Stimulated activated naive B cell treated with anti-CD40 and anti-IgM and Interleukin-4, amounts not matched to agents 10 μg/mL and 1 μg/mL and 100 μg/mL, for 72 hours (primary cell): Measurements from ENCODE around the gene GSG1L.
A peak's percentile ranks its signal among the peaks of the same experiment; 100 is the strongest.
"Not testable (repeated sequence)": the region's sequence is repeated elsewhere in the genome, so short reads cannot be mapped to it uniquely, and the experiment has no call there.

Experiments used
- ATAC-seq, 2 donors: fragments of 150-1000 bp; cut with Tn5 transposase; replicated peaks; 2 replicates each; pipeline ENCODE4 v1.10.0; 2021; ENCODE audit warnings: moderate library complexity in 1 of 2
- DNase-seq: peaks from one replicate; pipeline ENCODE4 v3.0.0; 2021
- H3K27ac Mint-ChIP-seq: one replicate; pipeline ENCODE4 v1.8.0; 2022; ENCODE audit warnings: mild to moderate bottlenecking, mixed read lengths
- H3K27me3 Mint-ChIP-seq, 2 donors: one replicate each; pipeline ENCODE4 v1.8.0; 2022; ENCODE audit warnings: mixed read lengths in 2 of 2
- H3K36me3 Mint-ChIP-seq, 2 donors: one replicate each; pipeline ENCODE4 v1.8.0; 2022; ENCODE audit warnings: mixed read lengths in 2 of 2, mild to moderate bottlenecking in 1 of 2
- H3K4me1 Mint-ChIP-seq, 2 donors: one replicate each; pipeline ENCODE4 v1.8.0; 2022; ENCODE audit warnings: mixed read lengths in 2 of 2, mild to moderate bottlenecking in 1 of 2
- H3K4me3 Mint-ChIP-seq, 2 donors: one replicate each; pipeline ENCODE4 v1.8.0; 2022; ENCODE audit warnings: mild to moderate bottlenecking in 2 of 2, mixed read lengths in 2 of 2, moderate library complexity in 1 of 2
- H3K9me3 Mint-ChIP-seq, 2 donors: one replicate each; pipeline ENCODE4 v1.8.0; 2022; ENCODE audit warnings: mixed read lengths in 2 of 2, mild to moderate bottlenecking in 1 of 2

Gene GSG1L

GRCh38 chr16:27901956-27902355 is 161.6 kb downstream of the GSG1L start:
- Mint-ChIP-seq H3K27ac (no peak overlapping the region), H3K9me3 (peaks cover 0 to 10% of the 10 kb centered on the region in 2 donors)

GRCh38 chr16:27899736-27900135 is 163.8 kb downstream of the GSG1L start:
- Mint-ChIP-seq H3K4me3 (no peak overlapping the region), H3K36me3 (no peaks in the 10 kb centered on the region), H3K4me1 (no peaks in the 10 kb centered on the region), H3K27me3 (peaks cover 6 to 21% of the 10 kb centered on the region in 2 donors), H3K9me3 (peaks cover 0 to 7% of the 10 kb centered on the region in 2 donors), H3K27ac (no peak overlapping the region)
- ATAC-seq (no peak), DNase-seq (no peak)

More at GRCh38 chr16:27901956-27902355, 161.6 kb downstream of the GSG1L start:
- peaks cover 12 to 27% of the 10 kb centered on the region in 2 donors for H3K27me3 Mint-ChIP-seq
- H3K36me3 Mint-ChIP-seq, result no peaks in the 10 kb centered on the region
- DNase-seq (no peak), ATAC-seq (no peak)
- H3K4me1 Mint-ChIP-seq, result no peaks in the 10 kb centered on the region
- no peak overlapping the region for H3K4me3 Mint-ChIP-seq

- H3K27me3 Mint-ChIP-seq, result peaks cover 15 to 32% of the 10 kb centered on the region in 2 donors
- no peak overlapping the region for H3K27ac Mint-ChIP-seq
- H3K4me1 Mint-ChIP-seq, result no peaks in the 10 kb centered on the region
- H3K36me3 Mint-ChIP-seq, result no peaks in the 10 kb centered on the region
- H3K9me3 Mint-ChIP-seq, result peaks cover 0 to 4% of the 10 kb centered on the region in 2 donors
- DNase-seq (no peak), ATAC-seq (no peak)
- no peak overlapping the region for H3K4me3 Mint-ChIP-seq
Measured at GRCh38 chr16:27894386-27894785, 169.1 kb downstream of the GSG1L start.

GRCh38 chr16:27892879-27893278 is 170.6 kb downstream of the GSG1L start:
- Mint-ChIP-seq H3K27ac (no peak overlapping the region), H3K36me3 (no peaks in the 10 kb centered on the region), H3K9me3 (peaks cover 0 to 4% of the 10 kb centered on the region in 2 donors), H3K4me3 (no peak overlapping the region), H3K27me3 (peaks cover 7 to 26% of the 10 kb centered on the region in 2 donors), H3K4me1 (no peaks in the 10 kb centered on the region)
- ATAC-seq (no peak), DNase-seq (no peak)

- Mint-ChIP-seq H3K4me3 (no peak overlapping the region), H3K4me1 (no peaks in the 10 kb centered on the region), H3K27ac (no peak overlapping the region), H3K9me3 (no peaks in the 10 kb centered on the region), H3K27me3 (peaks cover 11 to 36% of the 10 kb centered on the region in 2 donors), H3K36me3 (no peaks in the 10 kb centered on the region)
- DNase-seq (no peak), ATAC-seq (no peak)
Measured at GRCh38 chr16:27890866-27891265, 172.6 kb downstream of the GSG1L start.

GRCh38 chr16:27890006-27890405 is 173.5 kb downstream of the GSG1L start:
- no peak overlapping the region for H3K4me3 Mint-ChIP-seq
- no peaks in the 10 kb centered on the region for H3K4me1 Mint-ChIP-seq
- no peaks in the 10 kb centered on the region for H3K36me3 Mint-ChIP-seq
- H3K27me3 Mint-ChIP-seq, result peaks cover 14 to 36% of the 10 kb centered on the region in 2 donors
- ATAC-seq (no peak), DNase-seq (no peak)
- no peak overlapping the region for H3K27ac Mint-ChIP-seq
- H3K9me3 Mint-ChIP-seq, result no peaks in the 10 kb centered on the region

GRCh38 chr16:27883576-27883975 is 179.9 kb downstream of the GSG1L start:
- H3K36me3 Mint-ChIP-seq, result no peaks in the 10 kb centered on the region
- H3K9me3 Mint-ChIP-seq, result peaks cover 12 to 14% of the 10 kb centered on the region in 2 donors
- H3K27me3 Mint-ChIP-seq, result peaks cover 21 to 29% of the 10 kb centered on the region in 2 donors
- no peak overlapping the region for H3K4me3 Mint-ChIP-seq
- no peak overlapping the region for H3K27ac Mint-ChIP-seq
- H3K4me1 Mint-ChIP-seq, result no peaks in the 10 kb centered on the region
- no peak for DNase-seq
- no peak for ATAC-seq

GRCh38 chr16:27880287-27880686 is 183.2 kb downstream of the GSG1L start:
- Mint-ChIP-seq H3K9me3 (peaks cover 18 to 26% of the 10 kb centered on the region in 2 donors), H3K27ac (no peak overlapping the region), H3K36me3 (peaks cover 0 to 1% of the 10 kb centered on the region in 2 donors), H3K4me3 (no peak overlapping the region), H3K27me3 (peaks cover 10 to 23% of the 10 kb centered on the region in 2 donors), H3K4me1 (no peaks in the 10 kb centered on the region)
- DNase-seq (no peak), ATAC-seq (no peak)

GRCh38 chr16:27879601-27880247 is 183.8 kb downstream of the GSG1L start:
- H3K27ac Mint-ChIP-seq, result no peak overlapping the region
- DNase-seq (no peak), ATAC-seq (no peak)
- no peaks in the 10 kb centered on the region for H3K4me1 Mint-ChIP-seq
- H3K36me3 Mint-ChIP-seq, result peaks cover 0 to 4% of the 10 kb centered on the region in 2 donors
- H3K9me3 Mint-ChIP-seq, result peaks cover 21 to 32% of the 10 kb centered on the region in 2 donors
- H3K4me3 Mint-ChIP-seq, result no peak overlapping the region
- H3K27me3 Mint-ChIP-seq, result peaks cover 10 to 26% of the 10 kb centered on the region in 2 donors

GRCh38 chr16:27872627-27873026 is 190.9 kb downstream of the GSG1L start:
- not testable (repeated sequence) for H3K4me1 Mint-ChIP-seq, H3K27me3 Mint-ChIP-seq, ATAC-seq, DNase-seq, H3K4me3 Mint-ChIP-seq, H3K36me3 Mint-ChIP-seq, H3K27ac Mint-ChIP-seq
- peaks cover 8 to 19% of the 10 kb centered on the region in 2 donors for H3K9me3 Mint-ChIP-seq

- ATAC-seq (no peak), DNase-seq (no peak)
- Mint-ChIP-seq H3K36me3 (peaks cover 0 to 6% of the 10 kb centered on the region in 2 donors), H3K4me3 (no peak overlapping the region), H3K4me1 (no peaks in the 10 kb centered on the region), H3K27ac (no peak overlapping the region), H3K9me3 (peaks cover 10 to 17% of the 10 kb centered on the region in 2 donors), H3K27me3 (peaks cover 0 to 3% of the 10 kb centered on the region in 2 donors)
Measured at GRCh38 chr16:27870116-27870798, 193.3 kb downstream of the GSG1L start.

GRCh38 chr16:27869411-27869810 is 194.1 kb downstream of the GSG1L start:
- ATAC-seq, result no peak
- Mint-ChIP-seq H3K4me3 (no peak overlapping the region), H3K4me1 (no peaks in the 10 kb centered on the region), H3K27ac (no peak overlapping the region), H3K9me3 (peaks cover 10 to 11% of the 10 kb centered on the region in 2 donors), H3K27me3 (no peaks in the 10 kb centered on the region), H3K36me3 (peaks cover 0 to 4% of the 10 kb centered on the region in 2 donors)
- no peak for DNase-seq

GRCh38 chr16:27868180-27868579 is 195.3 kb downstream of the GSG1L start:
- H3K36me3 Mint-ChIP-seq, result peaks cover 3 to 4% of the 10 kb centered on the region in 2 donors
- H3K4me3 Mint-ChIP-seq, result no peak overlapping the region
- H3K9me3 Mint-ChIP-seq, result peaks cover 16 to 18% of the 10 kb centered on the region in 2 donors
- H3K27ac Mint-ChIP-seq, result no peak overlapping the region
- H3K27me3 Mint-ChIP-seq, result no peaks in the 10 kb centered on the region
- no peaks in the 10 kb centered on the region for H3K4me1 Mint-ChIP-seq
- DNase-seq (no peak), ATAC-seq (no peak)

GRCh38 chr16:27867122-27868110 is 196.1 kb downstream of the GSG1L start:
- Mint-ChIP-seq H3K4me3 (no peak overlapping the region), H3K27ac (no peak overlapping the region), H3K9me3 (peaks cover 21 to 26% of the 10 kb centered on the region in 2 donors), H3K27me3 (no peaks in the 10 kb centered on the region), H3K36me3 (peaks cover 3 to 4% of the 10 kb centered on the region in 2 donors), H3K4me1 (no peaks in the 10 kb centered on the region)
- DNase-seq, result peak; percentile 20
- peak; percentile 46 to 52 for ATAC-seq
